GM21825 (cell line): ENCODE data around the gene MGMT.

Experiments
- ATAC-seq: cut with Tn5 transposase; IDR thresholded peaks from one replicate; pipeline ENCODE4 v1.9.1; 2021; ENCODE audit warnings: mild to moderate bottlenecking, moderate library complexity; ENCODE audit not compliant: unreplicated experiment

MGMT gene

GRCh38 chr10:129784891-129785290 is 317.9 kb downstream of the MGMT start:
- ATAC-seq = no peak

- no peak for ATAC-seq
Observed at GRCh38 chr10:129785536-129785981, 318.5 kb downstream of the MGMT start.

GRCh38 chr10:129786216-129786615 is 319.2 kb downstream of the MGMT start:
- no peak for ATAC-seq

GRCh38 chr10:129787557-129787956 is 320.5 kb downstream of the MGMT start:
- ATAC-seq = no peak

GRCh38 chr10:129788215-129788614 is 321.2 kb downstream of the MGMT start:
- ATAC-seq = no peak

GRCh38 chr10:129790715-129791446 is 323.8 kb downstream of the MGMT start:
- no peak for ATAC-seq

- no peak for ATAC-seq
Observed at GRCh38 chr10:129792141-129792540, 325.1 kb downstream of the MGMT start.

- ATAC-seq = no peak
Observed at GRCh38 chr10:129792864-129793263, 325.8 kb downstream of the MGMT start.

GRCh38 chr10:129793479-129793878 is 326.4 kb downstream of the MGMT start:
- no peak for ATAC-seq

- ATAC-seq = no peak
Observed at GRCh38 chr10:129793996-129794395, 327.0 kb downstream of the MGMT start.

- no peak for ATAC-seq
Observed at GRCh38 chr10:129796710-129797420, 329.8 kb downstream of the MGMT start.

GRCh38 chr10:129799942-129800341 is 332.9 kb downstream of the MGMT start:
- no peak for ATAC-seq

GRCh38 chr10:129800796-129801340 is 333.8 kb downstream of the MGMT start:
- ATAC-seq = no peak

GRCh38 chr10:129807211-129807610 is 340.2 kb downstream of the MGMT start:
- ATAC-seq = no peak

- no peak for ATAC-seq
Observed at GRCh38 chr10:129808092-129808983, 341.3 kb downstream of the MGMT start.

- ATAC-seq = no peak
Observed at GRCh38 chr10:129809431-129809830, 342.4 kb downstream of the MGMT start.

GRCh38 chr10:129809841-129810240 is 342.8 kb downstream of the MGMT start:
- no peak for ATAC-seq

GRCh38 chr10:129811208-129811607 is 344.2 kb downstream of the MGMT start:
- no peak for ATAC-seq

- ATAC-seq = no peak
Observed at GRCh38 chr10:129812398-129812797, 345.4 kb downstream of the MGMT start.

GRCh38 chr10:129814681-129815646 is 347.9 kb downstream of the MGMT start:
- no peak for ATAC-seq
